NCI-H1048 (cell line): ENCODE measurements around the gene VWCE.

ENCODE experiments used
- DNase-seq: peaks from one replicate; lab custom pipeline; 2025; lab: John Stamatoyannopoulos, UW

VWCE gene

GRCh38 chr11:61294717-61295595 lies at the start of gene VWCE:
VWCE (minus strand) TSS chr11:61295316; CDS start chr11:61295037, 279 bp downstream.
- no peak for DNase-seq

- DNase-seq: no peak
Observed at GRCh38 chr11:61343792-61344745, 49.0 kb upstream of the VWCE start.

GRCh38 chr11:61342207-61342803 lies 47.2 kb upstream of the VWCE start:
- DNase-seq: no peak

- DNase-seq: no peak
Observed at GRCh38 chr11:61341706-61342105, 46.6 kb upstream of the VWCE start.

- no peak for DNase-seq
Observed at GRCh38 chr11:61340979-61341378, 45.9 kb upstream of the VWCE start.

DNA sequence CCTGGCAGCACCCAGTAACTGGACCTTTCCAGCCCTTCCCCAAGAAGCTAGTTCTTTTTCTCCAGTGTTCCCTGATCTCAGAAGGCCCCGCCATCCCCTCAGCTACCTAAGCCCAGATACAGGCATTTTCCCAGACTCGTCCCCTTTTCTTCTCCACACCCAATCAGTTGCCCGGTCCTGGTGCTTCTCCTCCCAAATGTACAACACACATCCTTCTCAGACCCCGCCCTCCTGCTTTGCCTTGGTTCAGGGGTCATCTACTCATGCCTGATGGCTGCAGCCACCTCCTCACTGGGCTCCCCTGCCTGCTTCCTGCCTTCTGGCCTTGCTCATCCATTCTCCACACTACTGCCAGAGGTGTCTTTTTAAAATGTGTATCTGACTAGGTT lies 44.4 kb upstream of the VWCE start:
- no peak for DNase-seq

DNA sequence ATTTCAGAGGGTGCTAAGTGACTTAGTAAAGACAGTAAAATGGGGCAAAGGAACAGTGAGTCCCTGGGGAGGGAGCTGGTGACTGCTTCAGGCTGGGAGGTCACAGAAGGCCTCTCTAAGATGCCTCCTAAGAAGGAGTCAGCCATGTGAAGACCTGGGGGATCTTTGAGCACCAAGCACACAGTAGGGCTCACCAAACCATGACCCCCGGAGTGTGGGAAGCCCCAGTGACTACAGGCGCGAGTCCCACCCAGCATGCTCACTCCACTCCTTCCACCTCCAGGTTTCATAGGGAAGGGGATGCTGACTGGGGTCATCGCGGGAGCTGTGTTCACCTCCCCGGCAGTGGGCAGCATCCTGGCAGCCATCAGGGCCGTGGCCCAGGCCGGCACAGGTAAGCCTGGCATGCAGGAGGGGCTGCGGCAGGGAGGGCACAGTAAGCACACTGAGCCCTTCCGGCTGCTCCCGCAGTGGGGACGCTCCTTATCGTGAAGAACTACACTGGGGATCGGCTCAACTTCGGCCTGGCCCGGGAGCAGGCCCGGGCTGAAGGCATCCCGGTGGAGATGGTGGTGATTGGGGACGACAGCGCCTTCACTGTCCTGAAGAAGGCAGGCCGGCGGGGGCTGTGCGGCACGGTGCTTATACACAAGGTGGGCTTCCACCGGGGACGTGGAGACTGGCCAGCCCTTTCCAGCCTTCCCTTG lies 43.8 kb upstream of the VWCE start:
- DNase-seq: no peak

GRCh38 chr11:61337706-61338470 lies 42.8 kb upstream of the VWCE start:
- no peak for DNase-seq

GRCh38 chr11:61336171-61336935 lies 41.2 kb upstream of the VWCE start:
- peak; percentile 64 for DNase-seq

DNA sequence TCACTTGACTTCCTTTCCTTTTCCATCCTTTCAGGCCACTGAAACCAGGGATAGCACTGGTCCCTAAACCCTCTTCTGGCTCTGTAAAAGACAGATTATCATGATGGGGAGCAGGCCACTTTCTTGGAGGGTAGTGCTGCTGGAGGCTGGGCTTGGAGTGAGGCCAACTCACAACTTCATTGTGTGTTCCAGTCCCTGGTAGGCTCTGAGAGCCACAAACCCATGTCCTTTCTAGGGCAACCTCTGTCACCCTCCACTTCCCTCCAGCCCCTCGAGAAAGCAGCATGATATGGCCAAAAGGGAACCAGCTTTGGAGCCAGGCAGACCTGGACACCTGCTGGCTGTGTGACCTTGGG lies 40.2 kb upstream of the VWCE start:
- DNase-seq: no peak

- no peak for DNase-seq
Observed at GRCh38 chr11:61334434-61335354, 39.6 kb upstream of the VWCE start.

- DNase-seq: no peak
Observed at GRCh38 chr11:61333550-61334433, 38.7 kb upstream of the VWCE start.

DNA sequence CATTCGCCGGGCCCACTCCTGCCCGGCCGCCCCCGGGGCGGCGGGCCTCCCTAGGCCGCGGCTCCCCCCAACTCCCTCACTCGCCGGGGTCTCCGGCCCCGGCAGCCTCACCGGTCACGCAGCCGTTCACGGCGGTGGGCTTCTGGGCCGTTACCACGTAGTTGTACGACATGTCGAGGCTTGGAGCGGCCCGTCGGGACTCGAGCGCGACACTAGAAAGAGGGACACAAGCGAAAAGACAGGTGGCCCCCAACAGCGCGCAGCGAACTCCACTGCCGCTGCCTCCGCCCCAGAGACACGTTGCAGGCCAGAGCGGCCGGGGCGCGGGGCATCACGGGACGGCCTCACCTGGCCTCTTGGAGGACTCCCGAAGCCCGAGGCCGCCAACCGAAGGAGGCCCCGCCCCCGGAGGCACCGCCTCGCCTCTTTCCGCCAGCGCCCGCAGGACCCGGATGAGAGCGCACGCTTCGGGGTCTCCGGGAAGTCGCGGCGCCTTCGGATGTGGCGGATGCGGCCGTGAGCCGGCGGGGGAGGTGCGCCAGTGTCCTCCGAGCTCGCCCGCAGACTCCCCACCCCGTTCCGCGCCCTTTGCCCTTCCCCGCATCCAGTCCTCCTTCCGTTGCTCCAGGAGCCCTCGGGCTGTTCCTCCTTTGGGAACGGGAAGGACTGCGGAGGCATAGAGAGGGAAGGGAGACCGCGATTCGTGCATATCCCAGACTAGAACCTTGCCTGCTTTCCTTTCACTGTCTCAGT lies 37.9 kb upstream of the VWCE start, which contains the start of the genes DDB1 and TKFC:
DDB1 (minus strand) TSS at position 309 of the 753 bp plus-strand sequence; CDS start at position 172, 137 bp downstream.
TKFC (plus strand) TSS at position 432 of the 753 bp plus-strand sequence. CDS start 1,501 bp downstream, outside the sequence.
- peak; percentile 89 for DNase-seq

GRCh38 chr11:61332281-61332796 lies 37.2 kb upstream of the VWCE start:
- DNase-seq: no peak

DNA sequence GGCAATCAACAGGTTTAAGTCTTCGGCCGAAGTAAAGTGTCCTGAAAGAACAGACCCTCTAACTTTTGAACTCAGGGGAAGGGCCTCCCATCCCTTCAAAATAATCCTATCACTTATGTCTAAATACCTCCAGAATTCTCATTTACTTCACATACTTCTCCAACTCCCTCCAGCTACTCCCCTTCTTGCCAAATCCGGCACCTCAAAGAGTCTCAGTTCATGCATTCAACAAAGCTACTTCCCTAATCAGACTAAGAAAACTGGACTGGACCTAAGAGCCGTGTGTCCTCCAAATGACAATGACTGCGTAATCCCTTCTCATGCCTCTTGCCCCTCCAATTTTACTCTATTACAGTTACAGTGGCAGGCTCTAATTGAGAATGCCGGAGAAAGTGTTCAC lies 36.5 kb upstream of the VWCE start:
- no peak for DNase-seq

GRCh38 chr11:61329871-61330270 lies 34.8 kb upstream of the VWCE start:
- DNase-seq: no peak

DNA sequence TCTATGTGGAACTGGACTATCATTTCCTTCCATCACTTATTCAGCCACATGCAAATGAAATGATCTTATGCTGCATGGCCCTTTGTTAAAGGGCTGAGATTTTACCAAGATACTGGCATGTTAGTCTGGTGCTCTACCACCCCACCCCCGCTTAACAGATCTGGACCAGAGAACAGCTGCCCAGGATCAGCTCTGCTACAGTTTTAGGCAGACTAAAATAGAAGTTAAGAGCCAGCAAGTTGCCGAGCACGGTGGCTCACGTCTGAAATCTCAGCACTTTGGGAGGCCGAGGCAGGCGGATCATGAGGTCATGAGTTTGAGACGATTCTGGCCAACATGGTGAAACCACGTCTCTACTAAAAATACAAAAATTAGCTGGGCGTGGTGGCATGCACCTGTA lies 33.2 kb upstream of the VWCE start:
- no peak for DNase-seq
